NK-92 (cell line): ENCODE measurements around the gene PACS1.
"Not testable (repeated sequence)": the region's sequence is repeated elsewhere in the genome, so short reads cannot be mapped to it uniquely, and the experiment has no call there.

Experiments
- DNase-seq: peaks from one replicate; lab custom pipeline; 2025; ENCODE audit not compliant: unreplicated experiment; lab: John Stamatoyannopoulos, UW

The PACS1 gene

GRCh38 chr11:66075273-66075672 lies 5.2 kb downstream of the PACS1 start:
- DNase-seq, result no peak

- no peak for DNase-seq
Measured at GRCh38 chr11:66076561-66076960, 6.5 kb downstream of the PACS1 start.

GRCh38 chr11:66077927-66078326 lies 7.9 kb downstream of the PACS1 start:
- no peak for DNase-seq

GRCh38 chr11:66078949-66079348 lies 8.9 kb downstream of the PACS1 start:
- not testable (repeated sequence) for DNase-seq

- no peak for DNase-seq
Measured at GRCh38 chr11:66080055-66080817, 10.2 kb downstream of the PACS1 start.

GRCh38 chr11:66081505-66081904 lies 11.4 kb downstream of the PACS1 start:
- DNase-seq, result no peak

GRCh38 chr11:66082946-66083698 lies 13.1 kb downstream of the PACS1 start:
- DNase-seq, result no peak

- no peak for DNase-seq
Measured at GRCh38 chr11:66083767-66084166, 13.7 kb downstream of the PACS1 start.

- no peak for DNase-seq
Measured at GRCh38 chr11:66084821-66085475, 14.9 kb downstream of the PACS1 start.

- no peak for DNase-seq
Measured at GRCh38 chr11:66087148-66087908, 17.3 kb downstream of the PACS1 start.

GRCh38 chr11:66089067-66089466 lies 19.0 kb downstream of the PACS1 start:
- DNase-seq, result no peak

GRCh38 chr11:66090288-66090687 lies 20.2 kb downstream of the PACS1 start:
- DNase-seq, result no peak

GRCh38 chr11:66092125-66092524 lies 22.1 kb downstream of the PACS1 start:
- DNase-seq, result not testable (repeated sequence)

- not testable (repeated sequence) for DNase-seq
Measured at GRCh38 chr11:66099746-66100145, 29.7 kb downstream of the PACS1 start.

GRCh38 chr11:66100272-66101065 lies 30.4 kb downstream of the PACS1 start:
- DNase-seq, result no peak

GRCh38 chr11:66101066-66101464 lies 31.0 kb downstream of the PACS1 start:
- DNase-seq, result no peak

GRCh38 chr11:66104057-66104638 lies 34.1 kb downstream of the PACS1 start:
- DNase-seq, result no peak

- DNase-seq, result no peak
Measured at GRCh38 chr11:66106786-66107599, 36.9 kb downstream of the PACS1 start.
